ENCODE measurements around the gene APOBEC3H. TPM values are rescaled to one million over a fixed set of nuclear protein-coding genes. Genes with fewer than 3 reads are reported as not detected.

The APOBEC3H gene
- total RNA-seq, 1 experiment from 2014 or later, result 1.8 TPM

GRCh38 chr22:39110631-39111561, 13.9 kb downstream of the APOBEC3H start:
- Histone ChIP-seq H2AFZ (ENCODE audit: low read depth, low read length, poor library complexity, severe bottlenecking) (no peak overlapping the region), H3K4me1 (ENCODE audit: control insufficient read depth in 1 of 2, insufficient read depth in 2 of 2, low read length in 2 of 2) (no peaks in the 10 kb centered on the region), H4K20me1 (ENCODE audit: insufficient read depth) (no peaks in the 10 kb centered on the region), H3K36me3 (ENCODE audit: control insufficient read depth in 1 of 2, insufficient read depth in 2 of 2, low read length in 2 of 2) (no peaks in the 10 kb centered on the region), H3K9me2 (ENCODE audit: insufficient read depth) (no peaks in the 10 kb centered on the region), H3K4me2 (ENCODE audit: low read length) (no peak overlapping the region), H3K4me3 (replicated peaks in 1 of 2; ENCODE audit: low read depth in 1 of 2, low read length in 2 of 2) (no peak overlapping the region), H3K27ac (ENCODE audit: low read depth, low read length) (no peak overlapping the region), H3K9ac (ENCODE audit: low read length) (no peak overlapping the region), H3K79me2 (ENCODE audit: insufficient read depth, low read length) (no peaks in the 10 kb centered on the region), H3K9me3 (ENCODE audit: control insufficient read depth in 1 of 2, insufficient read depth in 1 of 2, low read depth in 1 of 2, low read length in 2 of 2) (no peaks in the 10 kb centered on the region), H3K27me3 (ENCODE audit: insufficient read depth, low read length) (no peaks in the 10 kb centered on the region)
- ChIA-PET RAD21 (ENCODE audit: low non-redundant PET in 1 of 2, low total read pairs in 2 of 2, uncharacterized antibody in 2 of 2, unreplicated experiment in 2 of 2) (interaction anchor here in 1 of 2 experiments (0.7 kb wide), 1 partner anchor 11 kb away, joined by 3 read pairs; no protein-coding TSS in a partner anchor), POLR2A (no interaction called here), CTCF (no interaction called here)
- ATAC-seq (no peak), DNase-seq (ENCODE audit: low read depth, low spot score) (no peak)
- intact Hi-C loops (cut with micrococcal nuclease), result no loop called here
- no TSS peak for BruUV-seq (replicated peaks)
- TF ChIP-seq ZBTB33 (IDR thresholded peaks at IDR 0.05; ENCODE audit: extremely low read depth, insufficient replicate concordance, low read length) (no peak), CEBPB (IDR thresholded peaks at IDR 0.05; ENCODE audit: low read depth) (no peak), CBX3 (IDR thresholded peaks at IDR 0.05; ENCODE audit: low read depth) (no peak), SIN3A (IDR thresholded peaks at IDR 0.05; ENCODE audit: low read depth) (no peak), POLR2AphosphoS5 (IDR thresholded peaks at IDR 0.05; ENCODE audit: low read depth, low read length) (no peak), TCF7L2 (IDR thresholded peaks at IDR 0.05; ENCODE audit: borderline replicate concordance, extremely low read depth, insufficient read depth, insufficient read length) (no peak), EZH2phosphoT487 (IDR thresholded peaks at IDR 0.05; ENCODE audit: borderline replicate concordance) (no peak), JUND (IDR thresholded peaks at IDR 0.05) (no peak), SRF (IDR thresholded peaks at IDR 0.05; ENCODE audit: low read depth) (no peak), FOSL1 (IDR thresholded peaks at IDR 0.05; ENCODE audit: low read depth) (no peak)

Data from HCT116 (cell line).